ENCODE measurements around the gene SH2D3C.
"Not testable (repeated sequence)": the region's sequence is repeated elsewhere in the genome, so short reads cannot be mapped to it uniquely, and the experiment has no call there.

The SH2D3C gene

DNA sequence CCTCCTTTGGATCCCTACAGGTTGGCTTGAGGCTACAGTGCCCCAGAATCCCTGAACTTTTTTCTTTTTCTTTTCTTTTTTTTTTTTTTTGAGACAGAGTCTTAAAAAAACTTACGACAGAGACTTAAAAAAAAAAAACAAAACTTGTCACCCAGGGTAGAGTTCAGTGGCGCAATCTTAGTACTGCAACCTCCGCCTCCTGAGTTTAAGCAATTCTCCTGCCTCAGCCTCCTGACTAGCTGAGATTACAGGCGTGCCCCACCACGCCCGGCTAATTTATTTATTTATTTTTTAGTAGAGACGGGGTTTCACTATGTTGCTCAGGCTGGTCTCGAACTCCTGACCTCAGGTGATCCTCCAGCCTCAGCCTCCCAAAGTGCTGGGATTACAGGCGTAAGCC lies 2.4 kb upstream of the SH2D3C start:
- not testable (repeated sequence) for H3K4me1 ChIP-seq (ENCODE audit: insufficient read depth, low read length); H3K36me3 ChIP-seq (ENCODE audit: insufficient read depth, low read length); H3K27me3 ChIP-seq (ENCODE audit: insufficient read depth, low read length); H3K4me3 ChIP-seq (ENCODE audit: low read length); H3K9ac ChIP-seq (ENCODE audit: low read depth, low read length); H3K9me3 ChIP-seq (ENCODE audit: insufficient read depth, low read depth, low read length); H3K27ac ChIP-seq (ENCODE audit: low read depth, low read length)
- 98% methylated on average over 9 of the region's 9 CpGs for WGBS

DNA sequence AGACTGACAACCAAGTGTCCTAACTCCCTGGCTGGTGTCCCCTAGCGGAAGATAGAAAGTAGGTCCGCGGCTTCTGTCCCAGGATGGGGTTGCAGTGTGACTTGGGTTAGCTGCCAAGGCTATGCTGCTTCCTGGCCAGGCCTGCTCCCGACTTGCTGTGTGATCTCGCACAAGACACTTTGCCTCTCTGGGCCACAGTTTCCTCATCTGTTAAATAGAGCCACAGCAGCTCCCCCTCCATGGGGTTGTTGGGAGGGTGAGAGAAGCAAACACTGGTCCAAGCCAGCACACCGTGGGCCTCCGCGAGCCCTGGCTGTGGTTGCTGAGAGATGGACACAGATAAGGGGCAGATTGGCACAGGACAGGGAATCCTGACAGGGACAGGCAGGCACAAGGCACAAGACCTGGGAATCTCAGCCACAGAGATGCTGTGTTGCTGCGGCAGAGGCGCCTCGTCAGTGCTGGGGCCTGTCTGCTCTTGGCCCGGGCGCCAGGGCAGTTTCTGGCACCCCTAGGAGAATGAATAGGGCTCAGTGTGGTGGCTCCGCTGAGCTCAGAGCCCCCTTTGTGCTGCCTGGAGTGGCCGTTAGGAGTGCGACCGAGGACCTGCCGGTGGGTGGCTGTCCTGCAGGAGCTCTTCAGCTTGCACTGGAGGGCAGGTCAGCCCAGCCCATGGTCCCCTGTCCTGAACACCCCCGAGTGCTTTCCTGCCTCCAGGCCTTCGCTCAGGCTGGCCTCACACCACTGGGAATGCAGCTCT lies 1.8 kb upstream of the SH2D3C start:
- H3K27ac ChIP-seq (ENCODE audit: low read depth, low read length), result no peak overlapping the region
- H3K4me1 ChIP-seq (ENCODE audit: insufficient read depth, low read length), result peaks cover 8% of the 10 kb centered on the region; the same call in 1 of the 2 replicates
- H3K36me3 ChIP-seq (ENCODE audit: insufficient read depth, low read length), result no peaks in the 10 kb centered on the region
- 78% methylated on average over 20 of the region's 20 CpGs for WGBS
- peak overlapping the region; percentile 22; the same call in 1 of the 2 replicates for H3K9ac ChIP-seq (ENCODE audit: low read depth, low read length)
- H3K9me3 ChIP-seq (ENCODE audit: insufficient read depth, low read depth, low read length), result no peaks in the 10 kb centered on the region
- H3K27me3 ChIP-seq (ENCODE audit: insufficient read depth, low read length), result no peaks in the 10 kb centered on the region
- H3K4me3 ChIP-seq (ENCODE audit: low read length), result no peak overlapping the region

DNA sequence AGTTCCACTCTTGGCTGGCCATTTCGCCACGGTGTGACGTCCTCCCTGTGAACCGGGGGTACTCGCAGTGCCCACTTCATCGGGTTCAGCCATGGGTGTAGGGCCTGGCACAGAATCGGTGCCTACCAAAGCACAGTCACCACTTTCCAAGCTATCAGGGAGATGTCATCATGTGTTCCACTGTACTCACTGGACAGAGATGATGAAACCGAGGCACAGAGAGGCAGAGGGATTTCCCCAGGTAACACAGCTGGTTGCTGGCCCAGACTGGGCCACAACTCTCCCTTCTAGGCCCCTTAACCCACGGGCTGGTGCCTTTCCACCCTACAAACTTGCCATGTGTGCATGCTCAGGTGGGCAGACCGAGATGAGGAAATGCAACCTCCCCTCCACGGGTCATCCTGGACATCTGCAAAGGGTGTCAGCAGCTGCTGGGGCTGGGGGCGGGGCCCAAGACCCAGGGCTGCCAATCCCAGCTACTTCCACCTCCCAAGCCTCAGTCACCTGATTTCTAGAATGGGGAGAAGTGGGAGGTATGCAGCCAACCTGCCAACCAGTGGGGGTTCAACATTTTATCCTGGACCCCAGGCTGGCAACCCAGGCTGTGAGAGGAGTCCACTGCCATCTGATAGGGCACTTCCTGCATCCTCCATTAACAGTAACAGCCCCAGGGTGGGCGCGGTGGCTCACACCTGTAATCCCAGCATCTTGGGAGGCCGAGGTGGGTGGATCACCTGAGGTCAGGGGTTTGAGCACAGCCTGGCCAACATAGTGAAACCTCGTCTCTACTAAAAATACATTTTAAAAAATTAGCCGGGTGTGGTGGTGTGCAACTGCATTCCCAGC lies 893 bp upstream of the SH2D3C start:
- H3K4me1 ChIP-seq (ENCODE audit: insufficient read depth, low read length), result peaks cover 8% of the 10 kb centered on the region; the same call in 1 of the 2 replicates
- no peak overlapping the region for H3K27ac ChIP-seq (ENCODE audit: low read depth, low read length)
- H3K9ac ChIP-seq (ENCODE audit: low read depth, low read length), result no peak overlapping the region
- H3K36me3 ChIP-seq (ENCODE audit: insufficient read depth, low read length), result no peaks in the 10 kb centered on the region
- WGBS, result 89% methylated on average over 16 of the region's 17 CpGs
- no peaks in the 10 kb centered on the region for H3K27me3 ChIP-seq (ENCODE audit: insufficient read depth, low read length)
- no peaks in the 10 kb centered on the region for H3K9me3 ChIP-seq (ENCODE audit: insufficient read depth, low read depth, low read length)
- no peak overlapping the region for H3K4me3 ChIP-seq (ENCODE audit: low read length)

DNA sequence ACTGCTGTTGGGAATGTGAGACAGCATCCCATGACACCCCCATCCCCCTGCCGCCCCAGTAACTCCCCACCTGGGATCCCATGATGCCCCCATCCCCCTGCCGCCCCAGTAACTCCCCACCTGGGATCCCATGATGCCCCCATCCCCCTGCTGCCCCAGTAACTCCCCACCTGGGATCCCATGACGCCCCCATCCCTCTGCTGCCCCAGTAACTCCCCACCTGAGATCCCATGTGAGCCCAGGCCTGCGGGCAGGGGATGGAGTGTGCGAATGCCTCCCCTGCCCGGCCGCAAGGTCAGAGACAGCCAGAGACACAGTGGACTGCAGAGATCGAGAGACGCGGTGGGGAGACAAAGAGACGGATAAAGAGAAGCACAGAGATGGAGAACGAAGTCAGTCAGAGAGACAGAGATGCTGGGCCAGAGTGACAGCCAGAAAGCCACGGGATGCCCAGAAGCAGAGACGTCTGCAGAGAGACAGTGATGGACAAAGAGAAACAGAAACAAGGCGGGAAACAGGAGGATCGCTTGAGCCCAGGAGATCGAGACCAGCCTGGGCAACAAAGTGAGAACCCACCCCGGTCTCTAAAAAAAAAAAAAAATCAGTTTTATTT lies 992 bp downstream of the SH2D3C start:
- Histone ChIP-seq H3K4me3 (ENCODE audit: low read length) (no peak overlapping the region), H3K36me3 (ENCODE audit: insufficient read depth, low read length) (no peaks in the 10 kb centered on the region), H3K9ac (ENCODE audit: low read depth, low read length) (no peak overlapping the region), H3K27me3 (ENCODE audit: insufficient read depth, low read length) (no peaks in the 10 kb centered on the region), H3K27ac (ENCODE audit: low read depth, low read length) (no peak overlapping the region), H3K9me3 (ENCODE audit: insufficient read depth, low read depth, low read length) (no peaks in the 10 kb centered on the region), H3K4me1 (ENCODE audit: insufficient read depth, low read length) (peaks cover 8% of the 10 kb centered on the region; the same call in 1 of the 2 replicates)
- WGBS, result 92% methylated on average over 17 of the region's 18 CpGs

DNA sequence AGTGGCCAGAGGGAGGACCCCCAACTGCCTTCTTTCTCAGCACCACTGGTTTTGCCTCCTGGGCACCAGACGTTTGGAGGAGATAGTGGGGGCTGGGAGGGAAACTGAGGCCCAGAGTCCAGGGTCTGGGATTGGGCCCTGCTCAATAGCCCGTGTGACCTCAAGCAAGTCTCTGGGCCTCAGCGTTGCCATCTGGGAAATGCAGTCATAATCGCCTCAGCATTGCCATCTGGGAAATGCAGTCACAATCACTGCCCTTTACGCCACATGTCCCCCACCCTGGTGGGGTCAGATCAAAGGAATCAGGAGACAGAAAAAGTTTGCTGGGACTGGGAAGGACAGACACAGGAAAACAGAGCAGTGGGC lies 1.6 kb downstream of the SH2D3C start:
- 86% methylated on average over 5 of the region's 5 CpGs for WGBS
- Histone ChIP-seq H3K36me3 (ENCODE audit: insufficient read depth, low read length) (no peaks in the 10 kb centered on the region), H3K4me1 (ENCODE audit: insufficient read depth, low read length) (peaks cover 8% of the 10 kb centered on the region; the same call in 1 of the 2 replicates), H3K27me3 (ENCODE audit: insufficient read depth, low read length) (no peaks in the 10 kb centered on the region), H3K4me3 (ENCODE audit: low read length) (no peak overlapping the region), H3K9ac (ENCODE audit: low read depth, low read length) (no peak overlapping the region), H3K9me3 (ENCODE audit: insufficient read depth, low read depth, low read length) (no peaks in the 10 kb centered on the region), H3K27ac (ENCODE audit: low read depth, low read length) (no peak overlapping the region)

DNA sequence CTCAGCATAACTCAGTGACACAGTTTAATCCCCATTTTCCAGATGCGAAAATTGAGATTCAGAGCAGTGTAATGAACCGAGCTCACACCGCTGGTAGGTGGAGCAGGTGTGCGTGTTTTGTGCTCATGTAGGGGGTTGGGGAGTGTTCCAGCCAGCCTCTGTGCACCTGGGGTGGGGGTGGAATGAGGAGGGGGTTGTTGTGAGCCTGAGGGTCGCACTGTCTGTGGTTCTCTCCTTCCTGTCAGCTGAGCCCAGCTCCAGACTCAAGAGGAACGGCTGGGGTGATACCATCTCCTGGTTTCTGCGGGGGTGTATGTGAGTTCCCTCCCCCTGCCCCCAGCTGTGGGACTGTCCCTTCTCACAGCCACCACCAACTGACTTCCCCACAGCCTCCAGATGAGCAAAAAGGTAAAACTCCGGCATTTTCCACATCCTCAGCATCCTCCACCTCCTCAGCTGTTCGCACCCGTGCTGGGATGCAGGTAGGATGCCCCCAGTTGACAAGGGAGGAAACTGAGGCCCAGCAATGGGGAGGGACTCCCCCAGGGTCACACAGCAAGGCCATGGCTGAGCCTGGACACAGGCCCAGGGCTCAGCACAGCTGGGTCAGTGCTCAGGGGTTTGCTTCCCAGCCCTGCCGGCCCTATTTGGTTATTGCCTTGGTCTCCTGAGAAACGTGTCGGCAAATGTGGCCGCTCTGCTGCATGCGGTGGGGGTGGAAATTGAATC lies 2.1 kb downstream of the SH2D3C start:
- H3K27me3 ChIP-seq (ENCODE audit: insufficient read depth, low read length), result no peaks in the 10 kb centered on the region
- no peak overlapping the region for H3K4me3 ChIP-seq (ENCODE audit: low read length)
- no peak overlapping the region for H3K27ac ChIP-seq (ENCODE audit: low read depth, low read length)
- H3K36me3 ChIP-seq (ENCODE audit: insufficient read depth, low read length), result no peaks in the 10 kb centered on the region
- 76% methylated on average over 15 of the region's 15 CpGs for WGBS
- H3K4me1 ChIP-seq (ENCODE audit: insufficient read depth, low read length), result peaks cover 8% of the 10 kb centered on the region; the same call in 1 of the 2 replicates
- H3K9ac ChIP-seq (ENCODE audit: low read depth, low read length), result no peak overlapping the region
- no peaks in the 10 kb centered on the region for H3K9me3 ChIP-seq (ENCODE audit: insufficient read depth, low read depth, low read length)

DNA sequence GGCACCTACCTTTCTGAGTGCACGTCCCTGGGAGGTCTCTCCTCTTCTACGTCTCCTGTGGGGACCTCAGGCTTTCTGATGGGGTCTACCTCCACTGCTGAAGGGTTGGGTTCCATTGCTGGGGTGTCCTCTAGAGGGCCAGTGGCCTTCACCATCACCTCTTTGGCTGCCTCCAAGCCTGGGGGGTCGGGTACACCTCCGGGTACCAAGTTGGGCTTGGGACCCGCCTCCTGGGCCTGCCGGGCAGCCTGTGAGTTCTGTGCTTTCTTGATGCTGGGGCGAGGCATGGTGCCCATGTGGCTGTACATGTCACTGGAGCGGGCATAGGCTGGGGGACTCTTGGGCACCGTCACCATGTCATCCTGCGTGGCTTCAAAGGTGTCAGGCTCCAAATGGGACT lies 4.5 kb downstream of the SH2D3C start:
- peaks cover 13% of the 10 kb centered on the region; the same call in 1 of the 2 replicates for H3K4me1 ChIP-seq (ENCODE audit: insufficient read depth, low read length)
- H3K4me3 ChIP-seq (ENCODE audit: low read length), result no peak overlapping the region
- H3K9me3 ChIP-seq (ENCODE audit: insufficient read depth, low read depth, low read length), result no peaks in the 10 kb centered on the region
- WGBS, result 90% methylated on average over 10 of the region's 10 CpGs
- H3K27me3 ChIP-seq (ENCODE audit: insufficient read depth, low read length), result no peaks in the 10 kb centered on the region
- no peaks in the 10 kb centered on the region for H3K36me3 ChIP-seq (ENCODE audit: insufficient read depth, low read length)
- no peak overlapping the region for H3K27ac ChIP-seq (ENCODE audit: low read depth, low read length)
- no peak overlapping the region for H3K9ac ChIP-seq (ENCODE audit: low read depth, low read length)

DNA sequence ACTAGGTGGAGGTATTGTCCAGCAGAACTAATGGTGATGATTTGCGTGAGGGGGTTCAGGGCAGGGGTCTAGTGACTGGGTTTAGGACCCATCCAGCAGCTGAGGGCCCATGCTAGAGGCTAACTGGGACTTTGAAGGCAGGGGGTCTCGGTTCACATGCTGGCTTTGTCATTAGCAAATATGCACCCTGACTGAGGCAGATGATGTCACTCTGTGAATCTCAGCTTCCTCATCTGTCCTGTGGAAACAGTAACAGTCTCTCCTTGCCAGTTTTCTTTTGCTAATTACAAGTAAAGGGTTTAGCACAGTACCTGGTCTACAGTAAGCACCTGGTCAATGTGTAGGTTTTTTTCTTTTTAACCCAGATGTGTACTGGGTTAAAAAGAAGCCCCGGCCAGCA lies 5.2 kb downstream of the SH2D3C start:
- Histone ChIP-seq H3K9me3 (ENCODE audit: insufficient read depth, low read depth, low read length) (no peaks in the 10 kb centered on the region), H3K36me3 (ENCODE audit: insufficient read depth, low read length) (no peaks in the 10 kb centered on the region), H3K27me3 (ENCODE audit: insufficient read depth, low read length) (no peaks in the 10 kb centered on the region), H3K9ac (ENCODE audit: low read depth, low read length) (no peak overlapping the region), H3K4me1 (ENCODE audit: insufficient read depth, low read length) (peaks cover 13% of the 10 kb centered on the region), H3K4me3 (ENCODE audit: low read length) (no peak overlapping the region), H3K27ac (ENCODE audit: low read depth, low read length) (no peak overlapping the region)
- WGBS, result 73% methylated on average over 3 of the region's 3 CpGs

DNA sequence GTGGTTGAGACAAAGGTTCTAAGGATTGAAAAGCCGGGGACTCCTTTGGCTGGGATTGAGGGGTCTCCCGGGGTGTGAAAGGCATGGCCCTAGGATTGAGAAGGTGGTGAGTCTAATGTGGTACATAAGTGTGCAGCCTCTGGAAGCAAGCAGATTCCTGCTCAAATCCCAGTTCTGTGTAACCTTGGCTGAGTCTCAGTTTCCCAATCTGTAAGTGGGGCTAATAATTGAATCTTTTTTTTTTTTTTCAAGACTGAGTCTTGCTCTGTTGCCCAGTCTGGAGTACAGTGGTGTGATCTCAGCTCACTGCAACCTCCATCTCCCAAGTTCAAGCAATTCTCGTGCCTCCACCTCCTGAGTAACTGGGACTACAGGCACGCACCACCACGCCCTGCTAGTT lies 5.9 kb downstream of the SH2D3C start:
- H3K36me3 ChIP-seq (ENCODE audit: insufficient read depth, low read length), result no peaks in the 10 kb centered on the region
- H3K9me3 ChIP-seq (ENCODE audit: insufficient read depth, low read depth, low read length), result no peaks in the 10 kb centered on the region
- no peak overlapping the region for H3K27ac ChIP-seq (ENCODE audit: low read depth, low read length)
- no peak overlapping the region for H3K4me3 ChIP-seq (ENCODE audit: low read length)
- WGBS, result 98% methylated on average over 5 of the region's 5 CpGs
- H3K4me1 ChIP-seq (ENCODE audit: insufficient read depth, low read length), result peaks cover 13% of the 10 kb centered on the region
- H3K9ac ChIP-seq (ENCODE audit: low read depth, low read length), result no peak overlapping the region
- no peaks in the 10 kb centered on the region for H3K27me3 ChIP-seq (ENCODE audit: insufficient read depth, low read length)

DNA sequence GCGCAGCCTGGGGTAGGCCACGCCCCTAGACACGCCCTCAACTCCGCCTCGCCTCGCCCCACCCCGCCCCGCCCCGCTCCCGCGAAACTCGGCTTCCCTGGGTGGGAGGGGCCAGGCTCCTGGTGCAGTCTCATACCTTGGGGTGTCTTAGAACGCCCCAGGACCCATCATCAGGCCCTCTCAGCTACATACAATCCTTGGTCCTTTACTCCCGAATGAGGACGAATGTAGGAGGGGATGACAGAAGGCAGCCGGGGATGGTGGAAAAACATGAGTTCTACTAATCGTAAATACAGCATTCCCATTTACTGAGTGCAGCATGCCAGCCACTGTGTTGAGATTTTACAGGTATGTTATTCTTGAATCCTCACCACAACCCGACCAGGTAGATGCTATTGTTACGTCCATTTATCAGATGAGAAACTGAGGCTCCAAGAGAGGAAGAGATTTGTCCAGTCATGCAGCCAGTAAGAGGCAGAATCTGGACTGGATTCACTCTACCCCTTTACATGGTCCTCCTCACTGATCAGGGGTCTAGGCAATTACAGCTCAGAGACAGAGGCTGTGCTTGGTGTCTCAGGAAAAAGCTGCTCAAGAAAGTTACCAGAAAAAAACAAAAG lies 6.8 kb downstream of the SH2D3C start:
- WGBS, result 7% methylated on average over 18 of the region's 19 CpGs
- Histone ChIP-seq H3K27me3 (ENCODE audit: insufficient read depth, low read length) (no peaks in the 10 kb centered on the region), H3K4me1 (ENCODE audit: insufficient read depth, low read length) (peaks cover 13% of the 10 kb centered on the region), H3K4me3 (ENCODE audit: low read length) (peak overlapping the region; percentile 48), H3K36me3 (ENCODE audit: insufficient read depth, low read length) (no peaks in the 10 kb centered on the region), H3K9ac (ENCODE audit: low read depth, low read length) (no peak overlapping the region), H3K9me3 (ENCODE audit: insufficient read depth, low read depth, low read length) (no peaks in the 10 kb centered on the region), H3K27ac (ENCODE audit: low read depth, low read length) (no peak overlapping the region)
